GM19099 (cell line): ENCODE results near the gene PTPRN2.

Experiments
- POLR2A ChIP-seq: IDR thresholded peaks from 3 replicates; pipeline ENCODE4 v1.6.1; 2011; ENCODE audit warnings: low read depth; ENCODE audit not compliant: insufficient read length; ENCODE audit errors: extremely low read depth

Gene PTPRN2

DNA sequence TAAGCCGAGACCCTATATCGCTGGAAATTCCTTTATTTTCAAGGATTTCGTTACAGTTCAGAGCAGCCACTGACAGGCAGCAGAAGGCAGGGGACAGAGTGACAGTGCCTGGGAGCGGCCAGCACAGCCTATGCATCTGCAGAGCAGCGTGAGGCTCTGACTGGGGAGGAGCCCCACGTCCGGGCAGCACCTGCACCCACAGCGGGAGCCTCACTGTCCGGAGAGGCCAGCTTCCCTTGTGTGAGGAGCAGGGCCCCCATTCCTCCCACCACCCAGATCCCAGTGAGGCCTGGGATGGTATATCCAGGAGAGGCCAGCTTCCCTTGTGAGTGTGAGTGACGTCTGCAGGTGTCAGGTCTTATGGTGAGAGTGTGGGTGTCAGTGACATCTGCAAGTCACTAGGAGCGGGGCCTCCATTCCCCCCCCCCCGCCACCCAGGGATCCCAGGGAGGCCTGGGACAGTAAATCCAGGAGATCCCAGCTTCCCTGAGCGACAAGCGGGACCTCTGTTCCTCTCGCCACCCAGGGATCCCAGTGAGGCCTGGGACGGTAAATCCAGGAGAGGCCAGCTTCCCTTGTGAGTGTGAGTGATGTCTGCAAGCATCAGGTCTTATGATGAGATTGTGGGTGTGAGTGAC lies 259.1 kb downstream of the PTPRN2 start:
- no peak for TF ChIP-seq POLR2A

DNA sequence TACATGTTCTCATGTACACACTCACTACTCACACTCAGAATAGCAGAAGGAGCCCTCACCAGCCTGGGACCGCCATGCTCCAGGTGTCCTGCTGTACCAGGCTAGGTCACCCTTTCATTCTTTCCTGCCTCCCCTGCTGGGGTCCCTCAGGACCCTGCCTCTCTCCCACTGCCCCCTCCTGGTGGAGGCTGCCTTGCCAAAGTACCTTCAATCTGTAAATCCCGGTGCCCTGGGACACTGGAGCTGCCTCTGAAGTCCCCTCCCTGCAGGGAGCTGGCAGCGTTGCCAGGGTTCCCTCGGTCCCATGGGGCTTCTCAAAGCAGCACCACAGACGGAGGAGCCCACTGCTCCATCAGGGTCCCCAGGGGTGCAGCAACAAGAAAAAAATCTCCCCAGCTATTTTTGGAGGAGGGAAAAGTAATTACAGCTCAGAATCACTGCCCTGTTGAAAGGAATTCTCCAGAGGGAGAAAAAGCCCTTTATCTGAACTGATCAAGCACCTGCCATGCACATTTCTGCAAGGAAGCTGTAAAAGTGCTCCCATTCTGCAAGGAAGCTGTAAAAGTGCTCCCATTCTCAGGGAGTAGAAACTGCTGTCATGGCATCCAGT lies 259.9 kb downstream of the PTPRN2 start:
- no peak for TF ChIP-seq POLR2A

DNA sequence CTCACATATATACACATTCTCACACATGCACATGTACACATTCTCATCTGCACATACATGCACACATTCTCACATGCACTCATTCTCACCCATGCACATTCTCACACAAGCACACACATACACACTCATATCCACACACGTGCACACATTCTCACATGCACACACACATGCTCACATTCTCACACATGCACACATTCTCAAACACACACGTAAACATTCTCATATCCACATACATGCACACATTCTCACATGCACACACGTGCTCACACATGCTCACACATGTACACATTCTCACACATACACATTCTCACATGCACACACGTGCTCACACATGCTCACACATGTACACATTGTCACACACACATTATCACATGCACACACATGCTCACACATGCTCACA lies 260.6 kb downstream of the PTPRN2 start:
- no peak for TF ChIP-seq POLR2A

DNA sequence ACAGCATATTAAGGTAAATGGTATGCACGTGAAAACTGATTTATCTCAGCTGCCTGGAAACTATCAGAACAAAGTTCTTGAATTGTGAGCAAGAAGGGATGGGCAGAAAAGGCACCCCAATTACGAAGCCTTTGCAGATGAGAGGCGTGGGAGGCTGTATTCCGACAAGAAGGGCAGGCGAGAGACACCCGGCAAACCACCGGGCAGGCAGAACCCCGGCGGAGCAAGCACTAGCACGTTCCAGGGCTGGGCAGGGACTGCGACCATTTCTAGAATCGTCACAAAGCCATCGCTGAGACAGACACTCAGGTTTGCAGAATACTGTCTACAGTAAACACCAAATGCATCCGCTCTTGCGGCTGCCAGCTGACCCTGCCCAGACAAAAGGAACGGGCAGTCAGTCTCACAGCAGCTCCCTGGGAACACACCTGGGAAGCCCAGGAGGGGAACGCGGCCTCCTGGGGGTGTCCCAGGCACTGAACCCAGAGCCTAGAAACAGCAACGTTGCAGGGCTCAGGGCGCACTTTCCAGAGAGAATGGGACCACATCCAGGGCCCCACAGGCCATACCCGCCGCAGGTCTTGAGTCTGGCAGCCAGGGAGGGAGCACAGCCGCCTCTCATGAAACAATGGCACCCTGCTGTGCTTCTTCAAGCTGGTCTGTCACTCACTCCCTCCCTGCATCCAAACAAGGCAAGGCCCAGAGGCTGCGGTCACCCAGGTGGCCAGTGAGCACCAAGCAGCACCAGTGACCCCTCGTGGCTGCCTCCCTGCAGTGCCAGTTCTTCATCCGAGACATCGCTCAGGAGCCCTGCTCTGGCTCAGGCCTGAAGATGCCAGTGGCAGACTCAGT lies 261.9 kb downstream of the PTPRN2 start:
- TF ChIP-seq POLR2A, result no peak

DNA sequence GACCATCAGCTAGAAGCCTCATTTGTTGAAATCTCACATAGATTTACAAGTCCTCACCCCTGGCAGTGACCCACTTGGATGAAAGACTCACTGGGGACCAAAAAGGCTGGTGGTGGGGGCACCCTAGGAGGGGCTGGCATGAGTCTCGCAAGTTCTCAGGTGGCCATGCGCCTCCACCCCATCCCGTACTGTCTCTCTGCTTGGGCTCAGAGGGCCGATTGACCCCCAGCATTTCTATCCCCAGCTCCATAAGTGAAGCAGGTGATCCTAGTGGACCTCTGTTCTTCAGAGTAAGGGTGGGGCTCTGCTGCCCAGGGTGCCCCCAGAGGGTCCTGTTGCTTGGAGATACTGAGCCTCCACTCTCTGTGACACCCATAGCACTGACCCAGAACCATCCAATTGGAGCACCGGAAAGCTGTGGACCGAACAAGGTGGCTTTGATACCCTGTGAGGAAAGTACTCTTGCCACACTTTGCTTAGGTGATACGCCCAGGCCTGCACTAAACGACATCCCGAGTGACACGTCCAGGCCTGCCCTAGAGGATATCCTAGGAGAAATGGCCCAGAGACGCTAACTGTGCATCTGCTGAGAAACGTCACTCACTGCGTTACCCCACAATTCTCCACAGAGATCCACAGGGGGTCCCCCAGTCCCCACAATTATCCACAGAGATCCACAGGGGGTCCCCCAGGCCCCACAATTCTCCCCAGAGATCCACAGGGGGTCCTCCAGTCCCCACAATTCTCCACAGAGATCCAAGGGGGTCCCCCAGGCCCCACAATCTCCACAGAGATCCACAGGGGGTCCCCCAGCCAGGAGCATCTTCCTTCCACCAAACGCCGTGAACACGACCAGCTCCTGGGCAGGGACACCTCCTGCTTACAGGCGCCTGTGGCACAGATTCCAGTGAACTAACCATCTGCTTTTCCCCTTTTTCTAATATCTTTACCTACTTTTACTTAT lies 262.9 kb downstream of the PTPRN2 start:
- TF ChIP-seq POLR2A, result no peak

DNA sequence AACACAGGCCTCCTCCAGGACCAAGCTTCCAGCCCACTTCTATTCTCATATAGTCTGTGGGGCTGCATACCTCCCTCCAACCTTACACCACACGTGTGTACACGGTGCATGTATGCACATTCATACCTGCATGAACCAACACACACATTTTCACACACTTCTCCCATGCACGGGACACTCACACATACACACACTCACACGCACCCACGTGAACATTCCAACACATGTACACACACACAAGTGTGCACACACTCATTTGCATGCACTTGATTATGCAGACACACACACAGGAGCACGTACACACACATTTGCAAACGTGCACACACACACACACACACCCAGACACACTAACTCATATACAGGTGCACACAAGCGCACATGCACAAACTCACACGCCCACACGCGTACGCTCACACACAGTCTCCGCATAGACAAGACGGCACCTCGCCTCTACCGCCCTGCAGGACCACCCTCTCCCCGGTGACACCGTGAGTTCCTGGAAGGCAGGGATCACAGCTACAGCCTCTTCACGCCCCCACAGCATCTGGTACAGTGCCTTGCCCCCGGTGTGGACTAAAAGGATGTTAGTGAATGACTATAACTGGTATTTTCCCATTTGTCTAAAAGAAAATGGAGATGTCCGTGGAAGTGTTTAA lies 263.8 kb downstream of the PTPRN2 start:
- no peak for TF ChIP-seq POLR2A

DNA sequence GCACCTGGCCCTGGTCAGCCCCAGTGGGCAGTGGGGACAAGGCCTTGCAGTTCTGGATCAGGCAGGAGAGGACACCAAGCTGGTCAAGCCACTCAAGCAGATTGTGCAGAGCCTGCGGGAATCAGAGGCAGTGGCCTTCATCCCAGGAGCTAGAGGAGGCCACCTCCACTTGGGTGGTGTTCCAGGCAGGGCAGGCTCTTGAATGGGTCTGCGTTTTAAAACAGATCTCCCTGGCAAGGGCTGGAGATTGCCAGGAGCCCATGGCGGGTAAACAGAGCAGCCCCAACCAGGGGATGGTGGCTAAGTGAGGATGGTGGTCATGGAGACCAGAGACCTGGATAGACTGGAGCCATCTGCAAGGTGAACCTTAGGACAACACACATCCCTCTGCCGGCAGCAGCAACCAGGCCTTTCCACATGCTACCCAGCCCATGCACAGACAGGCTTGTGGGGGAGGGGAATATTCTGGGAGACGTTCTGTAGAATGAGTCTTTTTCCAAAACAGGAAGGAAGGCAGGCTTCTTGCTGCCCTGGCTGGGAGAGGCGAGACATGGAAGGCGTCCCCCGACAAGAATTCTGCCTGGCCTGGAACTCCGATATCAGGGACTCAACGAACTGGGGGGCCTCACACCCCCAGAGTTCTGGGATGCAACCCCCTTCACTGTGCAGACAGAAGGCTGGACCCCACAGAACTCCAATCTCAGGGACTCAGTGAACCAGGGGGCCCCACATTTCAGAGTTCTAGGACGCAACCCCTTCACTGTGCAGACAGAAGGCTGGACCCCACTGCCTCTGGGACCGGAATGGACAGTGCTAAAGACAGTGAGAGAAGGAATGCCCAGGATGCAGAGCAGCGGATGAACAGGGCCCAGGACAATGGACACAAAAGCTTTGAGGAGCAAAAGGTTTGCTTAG lies 264.8 kb downstream of the PTPRN2 start:
- TF ChIP-seq POLR2A, result no peak

DNA sequence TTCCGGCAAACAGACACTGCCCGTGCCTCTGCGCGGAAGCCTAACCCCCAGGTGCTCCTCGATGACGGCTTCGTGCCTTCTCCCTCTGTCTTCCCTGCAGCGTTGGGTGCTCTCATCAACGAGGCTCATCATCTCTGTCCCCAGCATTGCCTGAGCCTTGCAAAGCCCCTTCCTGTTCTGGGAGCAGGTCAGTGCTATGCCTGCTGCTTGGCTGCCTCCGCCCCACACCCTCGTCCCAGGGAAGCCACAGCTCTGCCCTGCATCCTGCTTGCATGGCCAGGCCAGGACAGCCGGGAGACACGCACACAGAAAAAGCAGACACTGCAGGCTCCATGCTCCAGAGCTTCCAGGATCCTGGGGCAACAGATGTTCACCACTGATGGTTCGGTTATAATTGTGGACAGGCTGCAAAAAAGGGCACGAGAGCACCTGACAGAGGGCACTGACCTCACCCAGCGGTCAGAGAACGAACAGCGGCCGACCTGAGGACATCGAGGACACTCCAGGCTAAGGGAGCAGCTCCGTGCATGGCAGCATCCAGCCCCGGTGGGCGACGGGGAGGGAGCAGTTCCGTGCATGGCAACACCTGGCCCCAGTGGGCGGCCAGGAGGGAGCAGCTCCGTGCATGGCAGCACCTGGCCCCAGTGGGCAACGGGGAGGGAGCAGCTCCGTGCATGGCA lies 265.5 kb downstream of the PTPRN2 start:
- no peak for TF ChIP-seq POLR2A

DNA sequence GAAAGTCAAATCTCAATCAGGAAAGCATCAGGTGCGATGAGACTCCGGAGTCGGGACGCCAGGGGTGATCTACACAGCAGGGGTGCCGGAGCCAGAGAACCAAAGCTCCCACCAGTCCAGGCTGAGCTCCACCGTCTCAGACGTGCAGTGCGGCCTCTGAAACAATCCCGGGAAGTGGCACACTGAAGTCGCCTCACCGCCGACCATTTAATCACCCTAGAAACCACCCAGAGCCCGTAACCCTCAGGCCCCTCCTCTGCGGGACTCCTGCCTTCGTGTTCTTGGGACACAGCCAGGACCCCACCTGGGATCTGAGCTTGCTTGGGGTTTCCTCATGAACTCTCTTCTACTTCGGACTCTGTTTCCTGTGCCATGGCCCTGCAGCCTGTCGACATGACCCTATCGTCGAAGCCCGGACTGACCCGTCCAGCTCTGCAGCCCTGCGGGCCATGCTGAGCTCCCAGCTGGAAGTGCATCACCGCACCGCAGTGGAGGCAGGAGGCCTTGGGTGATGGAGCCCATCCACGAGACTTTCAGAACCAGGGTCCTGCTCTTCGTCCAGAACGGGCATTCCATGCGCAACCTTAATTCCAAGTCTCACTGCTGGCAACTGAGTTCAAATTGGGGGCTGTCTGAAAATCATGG lies 266.4 kb downstream of the PTPRN2 start:
- TF ChIP-seq POLR2A, result no peak

DNA sequence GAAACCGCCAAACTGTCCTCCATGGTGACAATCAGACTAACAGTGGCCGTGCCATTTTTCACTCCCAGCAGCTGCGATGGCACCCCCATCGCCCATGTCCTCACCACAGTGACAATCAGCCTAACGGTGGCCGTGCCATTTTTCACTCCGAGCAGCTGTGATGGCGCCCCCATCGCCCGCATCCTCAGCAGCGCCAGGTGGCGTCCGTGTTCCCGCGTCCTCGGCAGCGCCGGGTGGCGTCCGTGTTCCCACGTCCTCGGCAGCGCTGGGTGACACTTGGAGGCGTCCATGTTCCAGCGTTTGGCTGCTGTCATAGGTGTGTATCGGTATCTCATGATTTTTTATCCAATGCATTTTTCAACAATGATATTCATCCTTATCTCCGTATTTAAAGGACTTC lies 267.3 kb downstream of the PTPRN2 start:
- TF ChIP-seq POLR2A, result no peak

DNA sequence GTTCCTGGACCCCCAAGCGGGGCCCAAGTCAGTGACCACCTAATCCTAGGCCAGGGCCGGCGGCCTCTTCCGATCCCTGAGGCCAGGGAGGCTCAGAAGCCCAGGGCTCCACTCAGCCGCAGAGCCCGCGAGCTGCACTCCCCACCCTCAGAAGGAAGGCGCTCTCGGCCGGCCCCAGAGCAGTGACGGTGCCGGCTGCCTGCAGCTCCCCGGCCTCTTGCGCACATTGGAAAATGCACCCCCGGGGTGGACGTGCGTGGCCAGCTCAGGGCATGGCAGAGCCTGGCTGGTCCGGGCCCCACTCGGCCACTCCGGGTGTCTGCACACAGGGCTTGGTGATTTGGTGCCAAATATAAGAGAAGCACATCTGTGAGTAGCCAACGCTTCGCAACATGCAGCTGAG lies 269.1 kb downstream of the PTPRN2 start:
- no peak for TF ChIP-seq POLR2A
